ENCODE measurements around the gene JPH2.

DNA sequence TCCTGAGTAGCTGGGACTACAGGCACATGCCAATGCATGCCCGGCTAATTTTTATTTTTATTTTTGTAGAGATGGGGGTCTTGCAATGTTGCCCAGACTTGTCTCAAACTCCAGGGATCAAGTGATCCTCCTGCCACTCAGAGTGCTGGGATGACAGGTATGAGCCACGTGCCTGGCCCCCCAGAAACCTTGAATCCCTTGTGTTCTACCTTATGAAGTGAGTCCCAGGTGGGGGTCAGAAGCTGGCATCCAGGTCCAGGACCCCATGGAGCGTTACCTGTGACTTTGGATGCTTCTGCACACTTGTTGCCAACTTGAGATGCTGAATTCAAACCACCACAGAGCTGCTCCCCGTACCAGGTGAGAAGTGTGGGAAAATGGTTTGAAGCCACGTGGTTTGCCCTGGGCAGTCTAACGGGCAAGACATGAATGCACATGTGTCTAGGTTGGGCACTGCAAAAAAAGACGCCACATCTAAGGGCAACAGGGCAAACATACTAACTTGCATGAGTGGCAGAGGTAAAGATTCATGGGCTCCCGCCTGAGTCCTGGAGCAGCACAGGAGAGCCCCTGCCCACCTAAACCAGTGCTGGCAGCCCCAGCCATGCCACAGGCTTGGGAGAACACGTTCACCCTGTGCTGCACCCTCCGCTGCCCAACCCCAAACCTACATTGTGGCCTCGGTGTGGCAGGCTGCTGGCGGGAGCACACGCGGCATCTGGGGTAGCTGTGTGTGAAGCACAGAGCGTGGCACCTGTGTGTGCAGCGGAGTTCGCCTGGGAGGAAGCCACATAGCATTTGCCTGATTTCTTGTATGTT, 101.2 kb downstream of the JPH2 start:
- TF ChIP-seq TAF1 (conservative IDR thresholded peaks at IDR 0.05) (no peak), JUND (IDR thresholded peaks at IDR 0.05) (no peak), SP1 (IDR thresholded peaks at IDR 0.05) (no peak), GABPA (IDR thresholded peaks at IDR 0.05 in 1 of 2, conservative IDR thresholded peaks at IDR 0.05 in 1 of 2) (no peak), REST (IDR thresholded peaks at IDR 0.05) (no peak), FOXA2 (IDR thresholded peaks at IDR 0.05) (no peak), YY1 (IDR thresholded peaks at IDR 0.05) (no peak), HNF4G (IDR thresholded peaks at IDR 0.05) (no peak), EGR1 (IDR thresholded peaks at IDR 0.05; ENCODE audit: low read depth in 2 of 2) (no peak)
- TF ChIP-seq, protein P1, sequence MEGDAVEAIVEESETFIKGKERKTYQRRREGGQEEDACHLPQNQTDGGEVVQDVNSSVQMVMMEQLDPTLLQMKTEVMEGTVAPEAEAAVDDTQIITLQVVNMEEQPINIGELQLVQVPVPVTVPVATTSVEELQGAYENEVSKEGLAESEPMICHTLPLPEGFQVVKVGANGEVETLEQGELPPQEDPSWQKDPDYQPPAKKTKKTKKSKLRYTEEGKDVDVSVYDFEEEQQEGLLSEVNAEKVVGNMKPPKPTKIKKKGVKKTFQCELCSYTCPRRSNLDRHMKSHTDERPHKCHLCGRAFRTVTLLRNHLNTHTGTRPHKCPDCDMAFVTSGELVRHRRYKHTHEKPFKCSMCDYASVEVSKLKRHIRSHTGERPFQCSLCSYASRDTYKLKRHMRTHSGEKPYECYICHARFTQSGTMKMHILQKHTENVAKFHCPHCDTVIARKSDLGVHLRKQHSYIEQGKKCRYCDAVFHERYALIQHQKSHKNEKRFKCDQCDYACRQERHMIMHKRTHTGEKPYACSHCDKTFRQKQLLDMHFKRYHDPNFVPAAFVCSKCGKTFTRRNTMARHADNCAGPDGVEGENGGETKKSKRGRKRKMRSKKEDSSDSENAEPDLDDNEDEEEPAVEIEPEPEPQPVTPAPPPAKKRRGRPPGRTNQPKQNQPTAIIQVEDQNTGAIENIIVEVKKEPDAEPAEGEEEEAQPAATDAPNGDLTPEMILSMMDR (IDR thresholded peaks at IDR 0.05; ENCODE audit: low read depth, low read length, missing input control): no peak
- TF ChIP-seq, protein P2, sequence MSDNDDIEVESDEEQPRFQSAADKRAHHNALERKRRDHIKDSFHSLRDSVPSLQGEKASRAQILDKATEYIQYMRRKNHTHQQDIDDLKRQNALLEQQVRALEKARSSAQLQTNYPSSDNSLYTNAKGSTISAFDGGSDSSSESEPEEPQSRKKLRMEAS (IDR thresholded peaks at IDR 0.05): no peak
